B cell (primary cell): ENCODE results near the gene CWF19L2. TPM values are rescaled to one million over a fixed set of nuclear protein-coding genes. Genes with fewer than 3 reads are reported as not detected.

ENCODE experiments used
- ATAC-seq: fragments of 200-7000 bp; cut with Tn5 transposase; one replicate; pipeline ENCODE4 v1.10.0; 2021; ENCODE audit warnings: low read depth, mild to moderate bottlenecking, moderate number of reproducible peaks, moderate library complexity
- CTCF ChIA-PET: fragments of 350-600 bp; sonication (Branson Sonifier 250); formaldehyde crosslinking; loops from one replicate; lab custom pipeline; 2021; ENCODE audit warnings: antibody characterized with exemption, inconsistent platforms; lab: Charles Lee
- POLR2A ChIA-PET: fragments of 350-600 bp; sonication (Branson Sonifier 250); formaldehyde crosslinking; loops from one replicate; lab custom pipeline; 2021; ENCODE audit warnings: antibody characterized with exemption; lab: Charles Lee
- DNase-seq: peaks from one replicate; pipeline ENCODE4 v3.0.0; 2013
- H2AFZ ChIP-seq: 2 replicates; pipeline ENCODE4 v1.6.1; 2012; ENCODE audit warnings: mild to moderate bottlenecking, low read depth, low read length; ENCODE audit not compliant: insufficient read depth, poor library complexity, severe bottlenecking
- H3K27ac ChIP-seq, 2 donors: 1 replicate in 1 of 2; 2 replicates in 1 of 2; pipeline ENCODE4 v1.5.1; 2012 to 2013; ENCODE audit warnings: low read length in 2 of 2, mild to moderate bottlenecking in 2 of 2, moderate library complexity in 1 of 2
- H3K27me3 ChIP-seq, 4 experiments: fragments of 200-600 bp in 1 of 4; sonication (generic) in 1 of 4; replicated peaks in 1 of 4; 1 replicate in 2 of 4; 2 replicates in 2 of 4; pipeline versions ENCODE4 v1.6.1 to v1.7.0; 2013 to 2016; ENCODE audit warnings: low read length in 3 of 4, mild to moderate bottlenecking in 2 of 4, mixed read lengths in 1 of 4, moderate library complexity in 1 of 4; ENCODE audit not compliant: insufficient read depth in 4 of 4, control insufficient read depth in 3 of 4; ENCODE audit errors: control extremely low read depth in 1 of 4
- H3K36me3 ChIP-seq, 2 experiments: replicated peaks in 1 of 2; 1 replicate in 1 of 2; 2 replicates in 1 of 2; pipeline versions ENCODE4 v1.6.1 to v1.7.1; 2013; ENCODE audit warnings: low read length in 1 of 2; ENCODE audit not compliant: insufficient read depth in 2 of 2, control insufficient read depth in 1 of 2; ENCODE audit errors: control extremely low read depth in 1 of 2, extremely low read depth in 1 of 2
- H3K4me1 ChIP-seq, 2 donors: fragments of 200-600 bp in 1 of 2; sonication (generic) in 1 of 2; 1 replicate in 1 of 2; 2 replicates in 1 of 2; pipeline versions ENCODE4 v1.5.1 to v1.6.1; 2013 to 2017; ENCODE audit warnings: low read length in 2 of 2; ENCODE audit not compliant: control insufficient read depth in 2 of 2, insufficient read depth in 2 of 2
- H3K4me2 ChIP-seq: replicated peaks from 2 replicates; pipeline ENCODE3; 2012; ENCODE audit warnings: mild to moderate bottlenecking, low read depth, low read length; ENCODE audit not compliant: poor library complexity, severe bottlenecking
- H3K4me3 ChIP-seq, 5 experiments: fragments of 200-600 bp in 1 of 5; sonication (generic) in 1 of 5; 1 replicate in 3 of 5; 2 replicates in 2 of 5; pipeline versions ENCODE4 v1.5.1 to v1.7.0; 2011 to 2016; ENCODE audit warnings: low read length in 4 of 5, mild to moderate bottlenecking in 4 of 5, low read depth in 2 of 5, control low read depth in 1 of 5, moderate library complexity in 1 of 5; ENCODE audit not compliant: insufficient read depth in 1 of 5; ENCODE audit errors: control extremely low read depth in 1 of 5, extremely low read depth in 1 of 5
- H3K79me2 ChIP-seq: fragments of 200-600 bp; sonication (generic); one replicate; pipeline ENCODE4 v1.6.0; 2016; ENCODE audit warnings: low read length; ENCODE audit not compliant: control insufficient read depth, insufficient read depth
- H3K9ac ChIP-seq: fragments of 200-600 bp; sonication (generic); 2 replicates; pipeline ENCODE4 v1.6.1; 2017; ENCODE audit warnings: mild to moderate bottlenecking, low read length, moderate library complexity
- H3K9me3 ChIP-seq, 3 donors: one replicate each; pipeline versions ENCODE4 v1.6.1 to v1.7.1; 2013; ENCODE audit warnings: low read length in 2 of 3; ENCODE audit not compliant: control insufficient read depth in 2 of 3, insufficient read depth in 1 of 3; ENCODE audit errors: control extremely low read depth in 1 of 3
- H4K20me1 ChIP-seq: 2 replicates; pipeline ENCODE4 v1.6.0; 2012; ENCODE audit warnings: mild to moderate bottlenecking, low read length; ENCODE audit not compliant: insufficient read depth, control insufficient read depth, poor library complexity, severe bottlenecking
- H3K27ac Mint-ChIP-seq: one replicate; pipeline ENCODE4 v1.8.0; 2021; ENCODE audit warnings: mixed read lengths
- H3K27me3 Mint-ChIP-seq: one replicate; pipeline ENCODE4 v1.8.0; 2021; ENCODE audit warnings: mixed read lengths
- H3K4me1 Mint-ChIP-seq: one replicate; pipeline ENCODE4 v1.8.0; 2021; ENCODE audit warnings: mixed read lengths
- H3K4me3 Mint-ChIP-seq: one replicate; pipeline ENCODE4 v1.8.0; 2021; ENCODE audit warnings: mixed read lengths
- H3K9me3 Mint-ChIP-seq: one replicate; pipeline ENCODE4 v1.8.0; 2022; ENCODE audit warnings: mixed read lengths; ENCODE audit not compliant: insufficient read depth
- CTCF ChIP-seq: fragments of 200-600 bp; IDR thresholded peaks from one replicate; pipeline ENCODE4 v1.8.0; 2022; ENCODE audit warnings: antibody characterized with exemption, mild to moderate bottlenecking
- EZH2 ChIP-seq: IDR thresholded peaks from 2 replicates; pipeline ENCODE4 v1.6.1; 2012; ENCODE audit warnings: borderline replicate concordance, low read depth, mild to moderate bottlenecking, moderate library complexity, low read length; ENCODE audit not compliant: insufficient read depth, poor library complexity, severe bottlenecking
- WGBS: methylation state at CpG from one replicate; pipeline ENCODE4 v1.1.5; 2013; ENCODE audit warnings: missing lambda C conversion rate; ENCODE audit not compliant: insufficient coverage; 5-methylcytosine and 5-hydroxymethylcytosine counted together
- intact Hi-C: fragments of 100-400 bp; cut with micrococcal nuclease; formaldehyde crosslinking; loops from one replicate; pipeline ENCODE4 v1.10.0; 2022
- polyA plus RNA-seq: library from polyadenylated mRNA; depleted of rRNA; stranded (reverse); fragments of >200 nt; gene quantifications from 2 replicates; pipeline ENCODE4 v1.2.3, GENCODE V29; 2012
- total RNA-seq, 2 donors: library from RNA; stranded (reverse); fragments of 120-200 nt in 1 of 2; gene quantifications; 1 replicate in 1 of 2; 2 replicates in 1 of 2; pipeline versions ENCODE4 v1.2.3 to v1.2.4, GENCODE V29; 2013 to 2022

Gene CWF19L2
- total and polyA plus RNA-seq, 2 donors (not counting 1 experiment from before 2014, with no cell fraction given): 2.4 to 44.3 TPM

GRCh38 chr11:107357877-107358276, 99.7 kb downstream of the CWF19L2 start:
- TF ChIP-seq CTCF (no peak), EZH2 (no peak)
- Histone ChIP-seq H3K36me3 (peaks cover 1 to 8% of the 10 kb centered on the region in 2 experiments), H3K27ac (no peak overlapping the region), H2AFZ (no peak overlapping the region), H3K9me3 (peaks cover 0 to 2% (median 0%) of the 10 kb centered on the region in 3 donors), H3K9ac (no peak overlapping the region), H3K4me2 (no peak overlapping the region), H4K20me1 (no peaks in the 10 kb centered on the region), H3K27me3 (no peaks in the 10 kb centered on the region), H3K4me1 (no peaks in the 10 kb centered on the region), H3K4me3 (no peak overlapping the region), H3K79me2 (no peaks in the 10 kb centered on the region)
- H3K4me3 Mint-ChIP-seq: no peak overlapping the region
- peaks cover 8% of the 10 kb centered on the region for H3K9me3 Mint-ChIP-seq
- no peak overlapping the region for H3K27ac Mint-ChIP-seq
- no peaks in the 10 kb centered on the region for H3K4me1 Mint-ChIP-seq
- ChIA-PET CTCF (no interaction called here), POLR2A (no interaction called here)
- intact Hi-C loops: no loop called here
- ATAC-seq (no peak), DNase-seq (no peak)
- H3K27me3 Mint-ChIP-seq: no peaks in the 10 kb centered on the region
- WGBS: no CpG with 5 or more reads among the region's 1 CpG

GRCh38 chr11:107354780-107355179, 102.8 kb downstream of the CWF19L2 start:
- no peaks in the 10 kb centered on the region for H3K4me1 ChIP-seq
- Mint-ChIP-seq H3K27ac (no peak overlapping the region), H3K4me1 (no peaks in the 10 kb centered on the region), H3K9me3 (peaks cover 6% of the 10 kb centered on the region), H3K27me3 (no peaks in the 10 kb centered on the region), H3K4me3 (no peak overlapping the region)
- CTCF ChIA-PET: no interaction called here
- H3K4me2 ChIP-seq: no peak overlapping the region
- TF ChIP-seq CTCF (no peak), EZH2 (no peak)
- H3K27ac ChIP-seq: no peak overlapping the region
- WGBS: 70% methylated on average over 2 of the region's 2 CpGs
- no peaks in the 10 kb centered on the region for H3K79me2 ChIP-seq
- ATAC-seq (no peak), DNase-seq (no peak)
- peaks cover 3 to 22% of the 10 kb centered on the region in 2 experiments for H3K36me3 ChIP-seq
- no peaks in the 10 kb centered on the region for H3K27me3 ChIP-seq
- POLR2A ChIA-PET: no interaction called here
- H3K4me3 ChIP-seq: no peak overlapping the region
- no peaks in the 10 kb centered on the region for H4K20me1 ChIP-seq
- no peaks in the 10 kb centered on the region for H3K9me3 ChIP-seq
- intact Hi-C loops: no loop called here
- no peak overlapping the region for H3K9ac ChIP-seq
- H2AFZ ChIP-seq: no peak overlapping the region
